Osteoblast (primary cell): Measurements from ENCODE around the gene FXYD3. TPM values are rescaled to one million over a fixed set of nuclear protein-coding genes. Genes with fewer than 3 reads are reported as not detected.

Source experiments
- DNase-seq: peaks from one replicate; pipeline ENCODE4 v3.0.0; 2011; ENCODE audit warnings: low spot score, mixed read lengths; ENCODE audit not compliant: insufficient read length; ENCODE audit errors: missing footprints
- H2AFZ ChIP-seq: 2 replicates; pipeline ENCODE4 v1.6.0; 2011; ENCODE audit warnings: mild to moderate bottlenecking, low read length
- H3K27ac ChIP-seq: 2 replicates; pipeline ENCODE4 v1.5.1; 2011; ENCODE audit warnings: mild to moderate bottlenecking, low read depth, low read length, moderate library complexity
- H3K27me3 ChIP-seq: 2 replicates; pipeline ENCODE4 v1.6.0; 2012; ENCODE audit warnings: mild to moderate bottlenecking, control low read depth, inconsistent platforms, low read length, moderate library complexity; ENCODE audit not compliant: insufficient read depth
- H3K36me3 ChIP-seq: 2 replicates; pipeline ENCODE4 v1.5.1; 2011; ENCODE audit warnings: mild to moderate bottlenecking, low read length, control low read depth, moderate library complexity; ENCODE audit not compliant: insufficient read depth
- H3K4me1 ChIP-seq: 2 replicates; pipeline ENCODE4 v1.5.1; 2011; ENCODE audit warnings: mild to moderate bottlenecking, low read length, control low read depth, moderate library complexity; ENCODE audit not compliant: insufficient read depth
- H3K4me2 ChIP-seq: 2 replicates; pipeline ENCODE4 v1.6.0; 2011; ENCODE audit warnings: mild to moderate bottlenecking, low read length; ENCODE audit not compliant: insufficient read depth
- H3K4me3 ChIP-seq: fragments of 200-600 bp; sonication (generic); 3 replicates; pipeline ENCODE4 v1.5.1; 2012; ENCODE audit warnings: mild to moderate bottlenecking, low read length, inconsistent platforms; ENCODE audit not compliant: insufficient read depth
- H3K79me2 ChIP-seq: 2 replicates; pipeline ENCODE4 v1.6.0; 2012; ENCODE audit warnings: mild to moderate bottlenecking, low read length, control low read depth, inconsistent platforms; ENCODE audit not compliant: insufficient read depth
- H3K9me3 ChIP-seq: 2 replicates; pipeline ENCODE4 v1.5.1; 2011; ENCODE audit warnings: low read depth, low read length, control low read depth
- H4K20me1 ChIP-seq: 2 replicates; pipeline ENCODE4 v1.6.0; 2012; ENCODE audit warnings: mild to moderate bottlenecking, low read length, control low read depth; ENCODE audit not compliant: insufficient read depth
- total RNA-seq: library from RNA; depleted of rRNA; stranded (reverse); fragments of >200 nt; gene quantifications from 2 replicates; pipeline ENCODE4 v1.2.3, GENCODE V29; 2012
- TF ChIP-seq, protein P1 (sequence below): IDR thresholded peaks from 2 replicates; pipeline ENCODE4 v1.5.1; 2011; ENCODE audit warnings: mild to moderate bottlenecking, low read depth, low read length, moderate library complexity; ENCODE audit errors: extremely low read depth

The FXYD3 gene
- total RNA-seq, 1 donor: not detected

DNA sequence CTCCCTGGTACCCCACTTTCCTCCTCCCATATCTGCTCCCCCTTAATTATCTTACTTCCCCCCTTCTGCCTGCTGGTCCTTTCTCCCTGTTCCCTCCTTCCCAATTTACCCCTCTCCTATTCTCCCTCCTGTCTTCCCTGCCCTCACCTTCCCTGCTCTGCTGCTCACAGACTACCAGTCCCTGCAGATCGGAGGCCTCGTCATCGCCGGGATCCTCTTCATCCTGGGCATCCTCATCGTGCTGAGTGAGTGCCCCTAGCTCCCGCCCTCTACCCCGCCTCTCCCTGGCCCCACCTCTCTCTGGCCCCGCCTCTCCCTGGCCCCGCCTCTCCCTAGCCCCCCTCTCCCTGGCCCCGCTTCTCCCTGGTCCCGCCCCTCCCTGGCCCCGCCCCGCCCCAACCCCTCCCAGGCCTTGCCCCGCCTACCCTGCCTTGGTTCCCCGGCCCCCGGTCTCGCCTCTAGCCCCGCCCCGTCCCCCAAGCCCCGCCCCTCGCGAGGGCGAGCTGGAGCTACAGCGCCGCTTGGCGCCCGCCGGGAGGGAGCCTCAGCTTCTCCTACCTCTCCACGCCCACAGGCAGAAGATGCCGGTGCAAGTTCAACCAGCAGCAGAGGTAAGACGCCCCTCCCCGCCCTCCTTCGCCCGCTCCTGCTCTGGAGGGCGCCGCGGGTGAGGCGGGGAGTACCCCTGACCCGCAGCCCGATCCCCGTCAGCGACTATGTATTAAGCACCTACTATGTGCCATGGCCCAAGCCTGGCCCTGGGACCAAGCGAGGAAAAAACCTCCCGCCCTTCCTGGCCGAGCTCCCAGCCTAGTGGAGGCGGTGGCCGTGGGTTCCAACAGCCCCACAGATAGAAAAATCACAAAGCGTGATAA lies 25.6 kb downstream of the FXYD3 start:
- peak; percentile 100 for DNase-seq
- TF ChIP-seq, protein P1, sequence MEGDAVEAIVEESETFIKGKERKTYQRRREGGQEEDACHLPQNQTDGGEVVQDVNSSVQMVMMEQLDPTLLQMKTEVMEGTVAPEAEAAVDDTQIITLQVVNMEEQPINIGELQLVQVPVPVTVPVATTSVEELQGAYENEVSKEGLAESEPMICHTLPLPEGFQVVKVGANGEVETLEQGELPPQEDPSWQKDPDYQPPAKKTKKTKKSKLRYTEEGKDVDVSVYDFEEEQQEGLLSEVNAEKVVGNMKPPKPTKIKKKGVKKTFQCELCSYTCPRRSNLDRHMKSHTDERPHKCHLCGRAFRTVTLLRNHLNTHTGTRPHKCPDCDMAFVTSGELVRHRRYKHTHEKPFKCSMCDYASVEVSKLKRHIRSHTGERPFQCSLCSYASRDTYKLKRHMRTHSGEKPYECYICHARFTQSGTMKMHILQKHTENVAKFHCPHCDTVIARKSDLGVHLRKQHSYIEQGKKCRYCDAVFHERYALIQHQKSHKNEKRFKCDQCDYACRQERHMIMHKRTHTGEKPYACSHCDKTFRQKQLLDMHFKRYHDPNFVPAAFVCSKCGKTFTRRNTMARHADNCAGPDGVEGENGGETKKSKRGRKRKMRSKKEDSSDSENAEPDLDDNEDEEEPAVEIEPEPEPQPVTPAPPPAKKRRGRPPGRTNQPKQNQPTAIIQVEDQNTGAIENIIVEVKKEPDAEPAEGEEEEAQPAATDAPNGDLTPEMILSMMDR: peak; percentile 31
- Histone ChIP-seq H4K20me1 (no peaks in the 10 kb centered on the region), H3K4me2 (peak overlapping the region; percentile 16), H3K4me3 (no peak overlapping the region), H2AFZ (no peak overlapping the region), H3K4me1 (peaks cover 14% of the 10 kb centered on the region), H3K27me3 (peaks cover 35% of the 10 kb centered on the region), H3K27ac (no peak overlapping the region), H3K79me2 (no peaks in the 10 kb centered on the region), H3K9me3 (no peaks in the 10 kb centered on the region), H3K36me3 (no peaks in the 10 kb centered on the region)

DNA sequence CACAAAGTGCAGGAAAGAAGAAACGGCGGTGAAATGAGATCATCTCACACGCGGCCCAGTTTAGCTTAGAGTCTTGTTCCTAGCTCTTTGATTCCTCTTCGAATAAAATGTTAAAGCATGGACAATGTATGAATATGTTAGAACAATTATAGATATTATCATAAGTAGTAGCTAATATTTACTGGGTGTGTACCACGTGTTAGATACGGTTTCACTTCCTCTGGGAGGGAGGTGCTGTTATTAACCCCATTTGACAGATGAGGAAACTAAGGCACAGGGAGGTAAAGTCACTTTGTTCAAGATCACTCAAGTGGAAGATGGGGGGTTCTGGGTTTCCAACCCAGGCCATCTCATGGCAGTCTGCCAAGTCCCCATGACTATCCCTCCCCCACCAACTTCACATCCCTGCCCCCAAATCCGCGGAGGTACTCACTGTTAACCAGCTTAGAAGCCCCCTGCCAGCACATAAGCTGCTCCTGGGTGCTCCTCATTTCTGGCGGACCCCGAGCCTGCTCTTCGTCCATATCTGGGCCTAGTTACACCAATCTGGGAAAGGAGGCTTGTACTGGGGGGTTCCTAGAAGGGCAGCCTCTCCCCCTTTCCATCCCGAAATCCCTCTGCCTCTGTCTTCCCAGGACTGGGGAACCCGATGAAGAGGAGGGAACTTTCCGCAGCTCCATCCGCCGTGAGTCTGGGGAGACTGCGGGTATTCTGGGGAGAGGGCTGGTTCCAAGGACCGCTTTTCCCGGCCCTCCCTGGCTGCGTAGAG lies 26.4 kb downstream of the FXYD3 start:
- H3K79me2 ChIP-seq: no peaks in the 10 kb centered on the region

DNA sequence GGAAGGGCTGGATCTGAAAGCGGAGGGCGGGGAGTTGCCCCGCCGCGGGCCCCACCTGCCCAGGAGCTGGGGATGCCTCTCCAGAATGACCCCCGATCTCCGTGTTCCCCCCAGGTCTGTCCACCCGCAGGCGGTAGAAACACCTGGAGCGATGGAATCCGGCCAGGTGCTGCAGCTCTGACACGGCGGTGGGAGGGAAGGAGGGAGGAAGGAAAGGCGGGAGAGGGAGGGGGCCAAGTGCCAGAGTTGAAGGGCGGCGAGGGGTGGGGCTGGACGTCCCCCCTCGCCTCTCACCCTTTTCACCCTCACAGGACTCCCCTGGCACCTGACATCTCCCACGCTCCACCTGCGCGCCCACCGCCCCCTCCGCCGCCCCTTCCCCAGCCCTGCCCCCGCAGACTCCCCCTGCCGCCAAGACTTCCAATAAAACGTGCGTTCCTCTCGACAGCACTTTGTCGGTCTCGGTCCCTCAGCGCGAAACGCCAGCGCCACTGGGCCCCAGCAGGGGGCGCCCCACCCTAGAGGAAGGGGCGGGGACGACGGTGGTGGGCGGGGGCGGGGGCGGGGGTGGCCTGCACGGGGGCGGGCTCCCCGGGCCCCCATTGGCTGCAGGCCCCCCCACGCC lies 27.1 kb downstream of the FXYD3 start:
- peak; percentile 95 for DNase-seq
- H3K27ac ChIP-seq: no peak overlapping the region
- H3K9me3 ChIP-seq: no peaks in the 10 kb centered on the region
- H3K4me2 ChIP-seq: no peak overlapping the region
- no peaks in the 10 kb centered on the region for H3K36me3 ChIP-seq
- TF ChIP-seq, protein P1: no peak
- no peak overlapping the region for H2AFZ ChIP-seq
- no peaks in the 10 kb centered on the region for H4K20me1 ChIP-seq
- no peaks in the 10 kb centered on the region for H3K79me2 ChIP-seq
- H3K4me3 ChIP-seq: no peak overlapping the region
- H3K27me3 ChIP-seq: peaks cover 22% of the 10 kb centered on the region
- H3K4me1 ChIP-seq: peaks cover 14% of the 10 kb centered on the region

More for the DNA sequence above, 26.4 kb downstream of the FXYD3 start:
- Histone ChIP-seq H3K27ac (no peak overlapping the region), H3K4me2 (no peak overlapping the region), H4K20me1 (no peaks in the 10 kb centered on the region), H3K36me3 (no peaks in the 10 kb centered on the region), H2AFZ (no peak overlapping the region), H3K4me3 (no peak overlapping the region), H3K9me3 (no peaks in the 10 kb centered on the region), H3K27me3 (peaks cover 27% of the 10 kb centered on the region), H3K4me1 (peaks cover 14% of the 10 kb centered on the region)
- DNase-seq: peak; percentile 60
- TF ChIP-seq, protein P1: no peak
